Activated T-cell treated with anti-CD3 and anti-CD28 coated beads, Interleukin-2, amount 50 U/mL, for 1 hour (primary cell): ENCODE data around the gene ULK1.
A peak's percentile ranks its signal among the peaks of the same experiment; 100 is the strongest.
"Not testable (repeated sequence)": the region's sequence is repeated elsewhere in the genome, so short reads cannot be mapped to it uniquely, and the experiment has no call there.

Experiments used
- DNase-seq: peaks from one replicate; pipeline ENCODE4 v3.0.0-alpha.2; 2020

Gene ULK1

DNA sequence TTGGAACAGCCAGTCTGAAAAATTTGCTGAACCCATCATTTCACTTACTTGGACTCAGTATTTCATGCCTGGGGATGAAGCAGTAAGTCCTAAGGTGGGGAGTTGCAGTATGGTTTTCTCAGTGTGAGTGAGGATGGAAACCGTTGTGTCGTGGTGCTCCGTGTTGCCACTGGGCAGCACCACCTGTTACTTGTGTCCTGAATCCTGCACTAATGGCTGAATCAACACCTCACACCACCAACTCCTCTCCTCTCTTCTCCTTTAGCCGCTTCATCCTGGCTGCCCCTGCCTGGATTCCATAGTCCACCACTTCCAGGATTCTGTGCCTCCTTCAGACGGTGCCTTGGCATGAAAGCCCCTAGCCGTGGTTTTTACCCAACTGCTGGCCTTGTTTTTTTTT lies 52.3 kb downstream of the ULK1 start:
- DNase-seq = peak; percentile 4

DNA sequence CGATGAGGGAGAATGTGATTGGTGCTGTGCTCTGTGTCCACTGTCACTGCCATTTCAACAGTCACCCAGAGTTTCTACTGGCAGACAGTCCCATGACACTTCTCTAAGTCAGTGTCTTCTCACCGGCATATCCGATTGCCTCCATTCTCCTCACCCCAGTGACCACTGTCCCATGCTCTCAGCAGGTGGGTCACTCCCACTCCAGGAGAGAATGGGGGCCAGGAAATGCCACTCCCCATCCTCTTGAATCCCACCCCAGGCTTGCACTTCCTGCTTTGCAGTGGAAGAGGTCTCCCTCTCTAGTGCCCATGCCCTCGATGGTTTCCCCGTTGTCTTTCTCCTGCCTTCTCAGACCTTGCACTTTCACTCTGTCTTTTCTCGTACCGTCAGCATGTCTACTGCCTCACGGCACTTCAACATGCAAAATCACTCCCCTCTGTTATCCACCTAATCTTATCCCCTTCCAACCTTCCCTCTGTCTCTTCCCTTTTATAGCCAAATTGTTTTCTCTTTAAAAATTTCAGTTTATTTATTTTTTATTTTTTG lies 53.1 kb downstream of the ULK1 start:
- peak; percentile 18 for DNase-seq

DNA sequence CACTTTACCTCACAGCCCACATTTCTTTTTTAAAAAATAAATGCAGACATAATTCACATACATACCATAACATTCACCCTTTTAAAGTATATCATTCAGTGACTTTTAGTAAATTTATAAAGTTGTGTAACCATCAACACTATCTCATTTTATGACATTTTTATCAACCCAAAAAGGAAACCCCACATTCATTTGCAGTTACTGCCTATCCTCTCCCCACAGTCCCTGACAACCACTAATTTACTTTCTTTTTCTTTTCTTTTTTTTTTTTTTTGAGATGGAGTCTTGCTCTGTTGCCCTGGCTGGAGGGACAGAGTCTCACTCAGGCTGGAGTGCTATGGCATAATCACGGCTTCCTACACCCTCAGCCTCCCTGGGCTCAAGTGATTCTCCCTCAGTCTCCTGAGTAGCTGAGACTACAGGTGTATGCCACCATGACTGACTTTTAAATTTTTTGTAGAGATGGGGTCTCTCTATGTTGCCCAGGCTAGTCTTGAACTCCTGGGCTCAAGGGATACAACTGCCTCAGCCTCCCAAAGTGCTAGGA lies 53.8 kb downstream of the ULK1 start:
- peak; percentile 12 for DNase-seq

DNA sequence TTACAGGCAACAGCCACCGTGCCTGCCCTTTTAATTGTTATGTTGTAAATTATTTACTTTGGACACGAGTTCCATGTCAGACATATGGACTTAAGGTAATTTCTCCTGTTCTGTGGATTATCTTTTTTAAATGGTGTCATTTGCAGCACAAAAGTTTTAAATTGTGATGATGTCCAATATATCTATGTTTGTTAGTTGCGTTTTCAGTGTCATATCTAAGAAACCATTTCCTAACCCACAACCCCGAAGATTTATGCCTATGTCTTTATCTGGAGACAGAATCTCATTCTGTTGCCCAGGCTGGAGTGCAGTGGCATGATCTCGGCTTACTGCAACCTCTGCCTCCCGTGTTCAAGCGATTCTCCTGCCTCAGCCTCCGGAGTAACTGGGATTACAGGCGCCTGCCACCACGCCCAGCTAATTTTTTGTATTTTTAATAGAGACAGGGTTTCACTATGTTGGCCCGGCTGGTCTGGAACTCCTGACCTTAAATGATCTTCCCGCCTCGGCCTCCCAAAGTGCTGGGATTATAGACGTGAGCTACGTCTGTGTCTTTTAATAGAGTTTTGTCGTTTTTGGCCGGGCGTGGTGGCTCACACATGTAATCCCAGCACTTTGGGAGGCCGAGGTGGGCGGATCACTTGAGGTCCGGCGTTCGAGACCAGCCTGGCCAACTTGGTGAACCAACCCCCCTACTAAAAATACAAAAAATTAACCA lies 54.5 kb downstream of the ULK1 start:
- DNase-seq = not testable (repeated sequence)

DNA sequence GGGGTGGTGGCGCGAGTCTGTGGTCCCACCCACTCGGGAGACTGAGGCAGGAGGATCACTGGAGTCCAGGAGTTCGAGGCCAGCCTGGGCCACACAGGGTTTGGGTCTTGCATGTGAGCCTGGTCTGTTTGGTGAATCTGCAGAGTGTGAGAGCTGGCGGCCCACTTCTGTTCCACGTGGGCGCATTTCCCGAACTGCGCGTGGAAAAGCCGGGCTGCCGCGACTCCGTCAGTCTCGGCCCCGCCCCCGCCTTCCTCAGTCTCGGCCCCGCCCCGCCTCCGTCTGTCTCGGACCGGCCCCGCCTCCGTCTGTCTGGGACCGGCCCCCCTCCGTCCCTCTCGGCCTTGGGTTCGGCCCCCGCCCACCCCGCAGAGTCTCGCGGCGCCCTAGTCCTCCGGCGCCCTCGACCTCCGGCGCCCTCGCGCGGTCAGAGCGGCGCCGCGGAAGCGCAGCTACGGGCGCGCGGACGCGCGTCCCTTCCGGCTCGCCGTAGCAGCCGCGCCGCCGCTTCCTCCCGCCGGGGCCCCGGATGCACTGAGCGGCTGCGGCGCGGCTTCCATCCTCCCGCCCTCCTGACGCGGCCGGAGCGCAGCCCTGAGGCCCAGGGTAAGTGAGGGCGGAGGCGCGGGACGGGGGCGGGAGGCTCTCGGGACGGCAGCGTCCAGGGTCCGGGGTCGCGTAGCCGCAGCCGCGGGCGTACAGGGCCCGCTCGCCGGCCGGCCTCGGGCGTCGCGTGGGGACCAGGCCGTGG lies 55.2 kb downstream of the ULK1 start, which contains the start of gene EP400:
EP400 (plus strand) TSS at position 512 of the 751 bp plus-strand sequence. CDS start 10,678 bp downstream, outside the sequence.
- DNase-seq = peak; percentile 95

DNA sequence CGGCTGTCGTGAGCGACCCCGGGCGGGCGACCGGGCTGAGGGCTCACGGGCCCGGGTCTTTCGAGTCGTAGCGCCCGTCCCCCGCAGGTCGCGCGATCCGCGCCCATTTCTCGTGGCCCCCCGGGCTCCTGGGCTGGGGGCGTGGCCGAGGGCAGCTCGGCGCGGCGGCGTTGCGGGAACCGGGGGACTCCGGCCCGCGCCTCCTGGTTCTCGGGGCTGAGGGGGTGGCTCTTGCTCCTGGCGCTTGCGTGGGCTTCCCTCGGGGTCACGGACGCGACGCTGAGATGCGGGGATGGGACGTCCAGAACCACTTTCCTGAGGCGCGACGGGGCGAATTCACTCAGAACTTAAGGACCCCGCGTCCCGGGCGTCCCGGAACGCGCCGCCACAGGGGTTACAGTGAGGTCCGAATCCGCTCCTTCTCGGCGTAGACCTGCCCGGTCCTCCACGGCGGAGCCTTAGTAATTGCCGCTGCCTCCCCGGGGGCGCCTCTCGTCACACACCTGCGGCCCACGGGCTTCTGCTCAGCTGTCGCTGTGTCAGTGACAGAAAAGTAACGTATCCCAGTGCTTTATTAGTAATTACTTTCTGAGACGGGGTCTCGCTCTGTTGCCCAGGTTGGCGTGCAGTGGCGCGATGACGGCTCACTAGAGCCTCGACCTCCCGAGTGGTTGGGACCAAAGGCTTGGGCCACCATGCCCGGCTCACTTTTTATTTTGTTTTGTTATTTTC lies 55.9 kb downstream of the ULK1 start:
- no peak for DNase-seq

DNA sequence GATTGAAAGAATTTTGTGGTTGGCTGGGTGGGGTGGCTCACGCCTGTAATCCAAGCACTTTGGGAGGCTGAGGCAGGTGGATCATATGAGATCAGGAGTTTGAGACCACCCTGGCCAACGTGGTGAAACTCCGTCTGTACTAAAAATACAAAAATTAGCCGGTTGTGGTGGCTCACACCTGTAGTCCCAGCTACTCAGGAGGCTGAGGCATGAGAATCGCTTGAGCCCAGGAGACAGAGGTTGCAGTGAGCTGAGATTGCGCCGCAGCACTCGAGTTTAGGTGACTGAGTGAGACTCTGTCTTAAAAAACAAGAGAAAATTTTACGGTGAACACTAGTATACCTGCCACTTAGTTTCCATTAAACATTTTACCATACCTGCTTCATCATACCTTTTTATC lies 59.4 kb downstream of the ULK1 start:
- DNase-seq = peak; percentile 6

DNA sequence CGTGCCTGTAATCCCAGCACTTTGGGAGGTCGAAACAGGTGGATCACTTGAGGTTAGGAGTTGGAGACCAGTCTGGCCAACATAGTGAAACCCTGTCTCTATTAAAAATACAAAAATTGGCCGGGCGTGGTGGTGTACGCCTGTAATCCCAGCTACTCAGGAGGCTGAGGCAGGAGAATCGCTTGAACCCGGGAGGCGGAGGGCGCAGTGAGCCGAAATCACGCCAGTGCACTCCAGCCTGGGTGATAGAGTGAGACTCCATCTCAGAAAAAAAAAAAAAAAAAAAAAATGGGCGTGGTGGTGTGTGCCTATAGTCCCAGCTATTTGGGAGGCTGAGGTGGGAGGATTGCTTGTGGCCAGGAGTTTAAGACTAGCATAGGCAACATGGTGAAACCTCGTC lies 60.0 kb downstream of the ULK1 start:
- peak; percentile 4 for DNase-seq

DNA sequence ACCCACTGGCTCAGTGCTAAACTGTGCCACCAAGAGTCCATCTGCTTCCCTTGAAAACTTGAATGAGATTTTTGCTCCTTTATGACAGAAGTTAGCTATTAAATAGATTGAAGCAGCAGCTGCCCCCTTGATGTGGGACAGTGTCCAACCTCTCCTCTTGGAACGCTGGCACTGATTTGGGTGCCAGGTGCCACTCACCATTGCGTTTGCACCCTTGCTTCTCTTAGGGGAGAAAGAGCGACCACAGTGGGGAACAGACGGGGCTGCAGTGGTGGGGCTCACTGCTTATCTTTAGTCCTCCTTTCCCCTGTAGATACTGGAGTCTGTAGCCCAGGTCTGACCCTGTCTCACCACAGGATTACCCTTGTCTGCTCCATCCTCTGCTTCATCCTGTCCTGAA lies 64.7 kb downstream of the ULK1 start:
- peak; percentile 13 for DNase-seq

DNA sequence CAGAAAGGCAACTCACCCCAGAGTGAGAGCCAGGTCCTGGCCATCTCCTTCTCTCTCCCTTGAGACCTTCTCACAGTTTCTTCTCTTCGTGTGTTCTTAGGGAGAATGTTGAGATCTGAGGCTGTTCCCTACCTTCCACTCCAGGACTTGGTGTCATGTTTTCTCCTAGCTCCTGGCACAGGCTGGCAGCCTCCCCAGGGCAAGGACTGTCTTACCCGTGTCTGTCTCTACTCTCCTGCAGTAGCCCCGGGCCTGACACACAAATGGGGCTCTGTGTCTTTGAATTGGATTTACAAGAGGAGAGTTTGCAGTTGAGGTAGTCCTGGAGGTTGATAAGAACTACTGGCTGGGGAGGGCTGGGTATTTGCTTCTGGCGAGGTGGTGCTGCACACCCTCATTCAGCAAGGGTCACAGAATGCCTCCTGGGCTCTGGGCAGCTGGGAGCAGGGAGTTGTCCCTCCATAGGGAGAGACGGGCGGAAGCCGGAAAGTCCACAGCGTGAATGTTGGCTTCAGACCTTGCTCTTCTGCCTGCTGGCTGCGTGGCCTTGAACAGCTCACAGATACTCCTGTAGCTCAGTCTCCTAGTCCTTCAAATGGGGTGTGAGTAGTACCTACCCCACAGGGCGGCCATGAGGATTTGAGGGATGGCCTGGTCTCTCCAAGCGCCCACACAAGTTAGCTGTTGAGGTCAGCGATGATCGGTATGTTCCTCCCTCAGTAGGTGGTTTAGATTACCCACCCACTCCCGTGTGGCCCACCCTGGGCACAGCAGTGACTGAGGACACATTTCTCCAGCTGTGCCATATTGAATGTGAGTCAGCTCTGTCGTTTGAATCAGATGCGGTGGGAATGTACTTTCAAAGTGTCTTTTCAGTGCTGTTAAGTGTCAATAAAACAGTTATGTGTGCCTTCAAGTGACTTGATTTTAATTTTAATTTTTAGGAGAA lies 65.5 kb downstream of the ULK1 start:
- DNase-seq = peak; percentile 13

DNA sequence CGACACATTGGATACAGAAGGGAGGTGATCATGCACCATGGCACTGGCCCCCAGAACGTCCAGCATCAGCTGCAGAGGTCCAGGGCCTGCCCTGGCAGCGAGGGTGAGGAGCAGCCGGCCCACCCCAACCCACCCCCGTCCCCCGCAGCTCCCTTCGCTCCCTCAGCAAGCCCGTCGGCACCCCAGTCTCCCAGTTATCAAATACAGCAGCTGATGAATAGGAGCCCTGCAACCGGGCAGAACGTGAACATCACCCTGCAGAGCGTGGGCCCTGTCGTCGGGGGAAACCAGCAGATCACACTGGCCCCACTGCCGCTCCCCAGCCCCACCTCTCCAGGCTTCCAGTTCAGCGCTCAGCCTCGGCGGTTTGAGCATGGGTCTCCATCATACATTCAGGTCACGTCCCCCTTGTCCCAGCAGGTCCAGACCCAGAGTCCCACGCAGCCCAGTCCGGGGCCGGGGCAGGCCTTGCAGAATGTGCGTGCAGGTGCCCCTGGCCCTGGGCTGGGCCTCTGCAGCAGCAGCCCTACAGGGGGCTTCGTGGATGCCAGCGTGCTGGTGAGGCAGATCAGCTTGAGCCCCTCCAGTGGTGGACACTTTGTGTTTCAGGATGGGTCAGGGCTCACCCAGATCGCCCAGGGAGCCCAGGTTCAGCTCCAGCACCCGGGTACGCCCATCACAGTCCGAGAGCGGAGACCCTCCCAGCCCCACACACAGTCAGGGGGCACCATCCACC lies 66.3 kb downstream of the ULK1 start:
- DNase-seq = peak; percentile 8

DNA sequence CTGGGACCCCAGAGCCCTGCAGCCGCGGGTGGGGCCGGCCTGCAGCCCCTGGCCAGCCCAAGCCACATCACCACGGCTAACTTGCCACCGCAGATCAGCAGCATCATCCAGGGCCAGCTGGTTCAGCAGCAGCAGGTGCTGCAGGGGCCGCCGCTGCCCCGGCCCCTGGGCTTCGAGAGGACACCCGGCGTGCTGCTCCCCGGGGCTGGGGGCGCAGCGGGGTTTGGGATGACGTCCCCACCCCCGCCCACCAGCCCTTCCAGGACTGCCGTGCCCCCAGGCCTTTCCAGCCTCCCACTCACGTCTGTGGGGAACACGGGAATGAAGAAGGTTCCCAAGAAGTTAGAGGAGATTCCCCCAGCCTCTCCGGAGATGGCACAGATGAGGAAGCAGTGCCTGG lies 66.9 kb downstream of the ULK1 start:
- not testable (repeated sequence) for DNase-seq

DNA sequence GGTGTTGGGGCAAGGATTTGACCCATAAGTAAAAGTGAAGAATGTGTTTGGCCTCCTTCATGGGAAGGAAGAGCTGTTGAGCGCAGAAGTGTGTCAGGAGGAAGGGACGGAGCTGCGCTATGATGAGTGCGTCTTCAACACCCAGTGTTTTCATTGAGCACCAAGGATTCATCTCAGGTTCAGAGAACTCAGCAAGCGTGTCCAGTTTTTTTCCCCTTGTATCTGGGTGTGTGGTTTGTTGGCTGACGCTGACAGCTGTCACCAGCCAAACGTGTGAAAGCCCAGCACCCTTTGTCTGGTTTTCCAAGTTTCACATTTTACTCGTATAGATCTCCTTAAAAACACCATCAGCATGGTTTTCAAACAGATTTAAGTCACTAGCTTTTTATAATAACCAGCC lies 67.6 kb downstream of the ULK1 start:
- DNase-seq = peak; percentile 6

DNA sequence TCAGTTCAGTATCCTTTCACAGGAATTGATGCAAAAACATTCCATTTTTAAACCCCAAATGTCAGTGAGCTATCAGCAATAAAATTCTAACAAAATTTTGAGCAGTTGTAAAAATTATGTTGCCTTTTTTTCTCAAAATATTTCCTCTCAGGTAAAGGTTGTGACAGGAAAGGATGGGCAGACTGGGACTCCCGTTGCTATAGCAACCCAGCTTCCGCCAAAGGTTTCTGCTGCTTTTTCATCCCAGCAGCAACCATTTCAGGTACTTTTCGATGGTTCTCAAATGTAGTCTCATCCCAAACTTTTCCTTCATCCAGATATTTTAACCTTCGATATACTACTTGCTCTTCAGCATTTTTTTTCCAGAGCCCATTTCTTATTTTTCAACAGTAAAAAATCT lies 69.0 kb downstream of the ULK1 start:
- peak; percentile 16 for DNase-seq

DNA sequence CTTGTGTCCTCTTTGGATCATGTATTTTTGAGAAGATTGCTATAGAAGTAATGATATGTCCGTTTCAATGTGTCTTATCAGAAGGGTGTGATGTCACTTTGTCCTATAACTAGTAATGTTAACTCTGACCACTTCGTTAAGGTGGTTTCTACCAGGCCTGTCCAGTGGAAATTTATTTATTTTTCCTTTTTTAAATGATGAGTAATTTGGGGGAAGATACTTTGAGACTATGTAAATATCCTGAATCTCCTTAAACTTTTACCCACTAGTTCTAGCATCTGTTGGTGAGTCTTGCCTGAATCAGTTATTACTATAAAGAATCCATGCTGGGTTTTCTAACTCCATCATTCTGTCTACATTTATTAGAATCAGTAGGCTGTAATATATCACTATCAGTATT lies 70.7 kb downstream of the ULK1 start:
- DNase-seq = no peak

DNA sequence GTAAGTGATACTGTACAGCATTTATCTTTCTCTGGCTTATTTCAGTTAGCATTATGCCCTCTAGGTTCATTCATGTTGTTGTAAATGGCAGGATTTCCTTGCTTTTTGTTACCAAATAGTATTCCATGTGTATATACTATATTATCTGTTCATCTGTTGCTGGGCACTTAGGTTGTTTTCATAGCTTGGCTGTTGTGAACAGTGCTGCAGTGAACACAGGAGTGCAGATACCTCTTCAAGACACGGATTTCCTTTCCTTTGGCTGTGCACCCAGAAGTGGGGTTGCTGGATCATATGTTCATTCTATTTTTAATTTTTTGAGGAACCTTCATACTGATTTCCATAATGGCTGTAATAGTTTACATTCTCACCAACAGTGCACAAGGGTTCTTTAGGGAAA lies 76.8 kb downstream of the ULK1 start:
- DNase-seq = no peak
